ENCODE measurements around the gene CELA2B.
A peak's percentile ranks its signal among the peaks of the same experiment; 100 is the strongest.
"Not testable (repeated sequence)": the region's sequence is repeated elsewhere in the genome, so short reads cannot be mapped to it uniquely, and the experiment has no call there.

CELA2B gene

GRCh38 chr1:15519625-15520024 lies 43.7 kb downstream of the CELA2B start:
- Histone ChIP-seq H3K9me3 (ENCODE audit: severe bottlenecking) (no peaks in the 10 kb centered on the region), H3K36me3 (ENCODE audit: low read depth) (no peaks in the 10 kb centered on the region), H3K27me3 (ENCODE audit: insufficient read depth, poor library complexity, severe bottlenecking) (no peaks in the 10 kb centered on the region), H3K4me3 (ENCODE audit: severe bottlenecking) (no peak overlapping the region), H3K27ac (ENCODE audit: poor library complexity, severe bottlenecking) (no peak overlapping the region), H3K4me1 (ENCODE audit: insufficient read depth, poor library complexity, severe bottlenecking) (no peaks in the 10 kb centered on the region)
- DNase-seq (ENCODE audit: low spot score), result no peak
- TF ChIP-seq CTCF (IDR thresholded peaks at IDR 0.05; ENCODE audit: poor library complexity, severe bottlenecking), result no peak
- ATAC-seq (ENCODE audit: low read depth), result no peak

GRCh38 chr1:15521206-15521906 lies 45.5 kb downstream of the CELA2B start:
- not testable (repeated sequence) for ATAC-seq (ENCODE audit: low read depth); H3K4me1 ChIP-seq (ENCODE audit: insufficient read depth, poor library complexity, severe bottlenecking)

GRCh38 chr1:15522551-15522950 lies 46.6 kb downstream of the CELA2B start:
- TF ChIP-seq CTCF (IDR thresholded peaks at IDR 0.05; ENCODE audit: poor library complexity, severe bottlenecking), result no peak
- Histone ChIP-seq H3K27ac (ENCODE audit: poor library complexity, severe bottlenecking) (no peak overlapping the region), H3K9me3 (ENCODE audit: severe bottlenecking) (no peaks in the 10 kb centered on the region), H3K4me1 (ENCODE audit: insufficient read depth, poor library complexity, severe bottlenecking) (no peaks in the 10 kb centered on the region), H3K36me3 (ENCODE audit: low read depth) (no peaks in the 10 kb centered on the region), H3K27me3 (ENCODE audit: insufficient read depth, poor library complexity, severe bottlenecking) (no peaks in the 10 kb centered on the region), H3K4me3 (ENCODE audit: severe bottlenecking) (no peak overlapping the region)
- DNase-seq (ENCODE audit: low spot score), result no peak
- no peak for ATAC-seq (ENCODE audit: low read depth)

More at GRCh38 chr1:15521206-15521906, 45.5 kb downstream of the CELA2B start:
- not testable (repeated sequence) for H3K4me3 ChIP-seq (ENCODE audit: severe bottlenecking); DNase-seq (ENCODE audit: low spot score); H3K27me3 ChIP-seq (ENCODE audit: insufficient read depth, poor library complexity, severe bottlenecking); H3K9me3 ChIP-seq (ENCODE audit: severe bottlenecking); H3K27ac ChIP-seq (ENCODE audit: poor library complexity, severe bottlenecking); H3K36me3 ChIP-seq (ENCODE audit: low read depth)

- H3K4me3 ChIP-seq (ENCODE audit: severe bottlenecking), result peak overlapping the region; percentile 43
- TF ChIP-seq CTCF (IDR thresholded peaks at IDR 0.05; ENCODE audit: poor library complexity, severe bottlenecking), result no peak
- peak; percentile 3; the same call in 2 of the 3 replicates for ATAC-seq (ENCODE audit: low read depth)
- H3K27ac ChIP-seq (ENCODE audit: poor library complexity, severe bottlenecking), result peak overlapping the region; percentile 57
- no peaks in the 10 kb centered on the region for H3K9me3 ChIP-seq (ENCODE audit: severe bottlenecking)
- H3K4me1 ChIP-seq (ENCODE audit: insufficient read depth, poor library complexity, severe bottlenecking), result no peaks in the 10 kb centered on the region
- H3K36me3 ChIP-seq (ENCODE audit: low read depth), result no peaks in the 10 kb centered on the region
- DNase-seq (ENCODE audit: low spot score), result no peak
- no peaks in the 10 kb centered on the region for H3K27me3 ChIP-seq (ENCODE audit: insufficient read depth, poor library complexity, severe bottlenecking)
These were observed 47.5 kb downstream of the CELA2B start for GRCh38 chr1:15523104-15524020.

GRCh38 chr1:15524021-15524282 lies 48.0 kb downstream of the CELA2B start, which contains the start of gene CASP9:
Gene CASP9, minus strand, starts transcription at chr1:15524215. Its CDS starts 15 bp downstream, at chr1:15524200.
- no peaks in the 10 kb centered on the region for H3K27me3 ChIP-seq (ENCODE audit: insufficient read depth, poor library complexity, severe bottlenecking)
- DNase-seq (ENCODE audit: low spot score), result no peak
- H3K4me3 ChIP-seq (ENCODE audit: severe bottlenecking), result peak within 1 kb of the TSS; percentile 61
- no peak for TF ChIP-seq CTCF (IDR thresholded peaks at IDR 0.05; ENCODE audit: poor library complexity, severe bottlenecking)
- peak; percentile 25 for ATAC-seq (ENCODE audit: low read depth)
- H3K27ac ChIP-seq (ENCODE audit: poor library complexity, severe bottlenecking), result peak within 1 kb of the TSS; percentile 57
- no peaks in the 10 kb centered on the region for H3K9me3 ChIP-seq (ENCODE audit: severe bottlenecking)
- peaks cover 4% of the 10 kb centered on the region; the same call in 1 of the 2 replicates for H3K36me3 ChIP-seq (ENCODE audit: low read depth)
- H3K4me1 ChIP-seq (ENCODE audit: insufficient read depth, poor library complexity, severe bottlenecking), result no peaks in the 10 kb centered on the region

Measured in RWPE2 (cell line).